Renal cortical epithelial cell (primary cell): ENCODE data around the gene LEF1. TPM values are rescaled to one million over a fixed set of nuclear protein-coding genes. Genes with fewer than 3 reads are reported as not detected.

Source experiments
- DNase-seq: peaks from one replicate; pipeline ENCODE4 v3.0.0-alpha.2; 2011; ENCODE audit warnings: low read depth
- total RNA-seq: library from RNA; depleted of rRNA; stranded (reverse); fragments of >200 nt; gene quantifications from 2 replicates; pipeline ENCODE4 v1.2.3, GENCODE V29; 2014

The LEF1 gene
- total RNA-seq, 1 donor from 2014 or later = 18.6 TPM

DNA sequence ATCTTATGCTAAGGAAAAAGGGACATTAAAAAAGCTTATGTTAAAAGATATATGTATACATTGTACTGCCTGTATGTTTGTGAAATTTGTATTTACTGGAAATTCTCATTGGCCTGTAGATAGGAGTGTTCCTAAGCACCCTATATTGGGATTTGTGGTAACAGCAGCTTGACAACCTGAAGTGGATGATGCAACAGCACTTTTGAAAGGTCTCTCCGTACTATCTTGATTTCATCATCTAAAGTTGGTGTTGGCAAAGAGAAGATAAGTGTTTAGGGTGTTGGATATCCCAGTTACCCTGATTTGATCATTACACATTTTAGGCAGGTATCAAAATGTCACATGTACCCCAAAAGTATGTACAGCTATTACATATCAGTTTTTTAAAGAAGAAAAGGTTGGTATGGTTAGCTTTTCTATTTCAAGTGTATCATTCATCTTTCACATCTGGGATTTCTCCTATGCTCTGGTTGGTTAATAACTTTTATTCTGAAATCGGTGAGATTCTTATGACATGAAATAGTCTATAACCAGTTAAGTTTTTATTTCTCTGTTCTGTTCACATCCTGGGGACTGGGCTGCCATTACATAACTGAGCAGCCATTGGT, 168.7 kb downstream of the LEF1 start:
- DNase-seq = no peak

DNA sequence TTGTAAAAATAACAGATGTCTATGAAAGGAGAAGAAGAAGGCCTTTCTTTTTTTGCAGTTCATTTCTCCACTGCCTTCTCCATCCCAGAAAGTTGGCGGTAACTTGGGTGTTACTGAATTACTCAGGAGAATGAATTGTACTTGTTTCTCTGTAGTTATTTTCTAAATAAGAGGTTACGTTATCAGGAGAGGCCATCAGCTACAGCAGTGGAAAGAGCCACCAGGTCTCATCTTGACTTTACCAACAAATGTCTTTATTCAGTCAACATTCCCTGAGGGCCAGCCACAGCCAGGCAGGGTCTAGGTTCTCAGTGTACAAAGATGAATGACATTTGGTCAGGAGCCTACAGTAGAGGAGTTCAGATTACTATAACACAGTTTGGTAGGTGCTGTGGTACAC, 170.9 kb downstream of the LEF1 start:
- no peak for DNase-seq

Other genes starting within 250 kb of the LEF1 start
- gene CYP2U1, start 237.4 kb downstream of the LEF1 start, total RNA-seq = 11.8 and 12.2 TPM in 2 replicates
- gene HADH, start 179.0 kb downstream of the LEF1 start, total RNA-seq = 15.1 and 41.7 TPM in 2 replicates